HL-60 (cell line): ENCODE measurements around the gene ST13.

Experiments
- POLR2AphosphoS5 ChIP-seq: IDR thresholded peaks from 2 replicates; pipeline ENCODE4 v1.6.1; 2012; ENCODE audit warnings: low read depth
- TF ChIP-seq, protein P1 (sequence below): IDR thresholded peaks from one replicate; pipeline ENCODE4 v1.5.1; 2011; ENCODE audit warnings: low read length, control low read depth, inconsistent platforms; ENCODE audit not compliant: insufficient read depth
- TF ChIP-seq, protein P2 (sequence below): IDR thresholded peaks from 2 replicates; pipeline ENCODE4 v1.6.1; 2012; ENCODE audit warnings: low read depth; ENCODE audit not compliant: insufficient replicate concordance

DNA sequence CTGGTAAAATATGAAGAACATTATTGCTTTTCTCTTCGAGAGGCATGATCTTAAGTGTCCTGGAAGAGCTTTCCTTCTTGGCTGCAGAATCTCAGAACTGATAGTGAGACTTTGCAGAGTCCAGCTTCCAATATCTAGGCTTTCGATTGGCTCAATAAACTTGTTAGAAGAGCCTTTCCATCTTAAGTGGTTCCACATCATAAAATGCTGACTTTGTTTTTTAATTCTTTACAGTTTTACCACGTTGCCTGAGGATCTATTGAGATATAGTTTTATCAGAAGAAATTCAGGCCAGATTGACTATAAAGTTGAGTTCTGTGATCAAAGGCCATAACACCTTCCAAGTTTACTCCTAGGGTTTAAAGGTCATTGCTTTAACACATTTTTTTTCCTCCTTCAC is 21.0 kb upstream of the ST13 start:
- TF ChIP-seq, protein P1, sequence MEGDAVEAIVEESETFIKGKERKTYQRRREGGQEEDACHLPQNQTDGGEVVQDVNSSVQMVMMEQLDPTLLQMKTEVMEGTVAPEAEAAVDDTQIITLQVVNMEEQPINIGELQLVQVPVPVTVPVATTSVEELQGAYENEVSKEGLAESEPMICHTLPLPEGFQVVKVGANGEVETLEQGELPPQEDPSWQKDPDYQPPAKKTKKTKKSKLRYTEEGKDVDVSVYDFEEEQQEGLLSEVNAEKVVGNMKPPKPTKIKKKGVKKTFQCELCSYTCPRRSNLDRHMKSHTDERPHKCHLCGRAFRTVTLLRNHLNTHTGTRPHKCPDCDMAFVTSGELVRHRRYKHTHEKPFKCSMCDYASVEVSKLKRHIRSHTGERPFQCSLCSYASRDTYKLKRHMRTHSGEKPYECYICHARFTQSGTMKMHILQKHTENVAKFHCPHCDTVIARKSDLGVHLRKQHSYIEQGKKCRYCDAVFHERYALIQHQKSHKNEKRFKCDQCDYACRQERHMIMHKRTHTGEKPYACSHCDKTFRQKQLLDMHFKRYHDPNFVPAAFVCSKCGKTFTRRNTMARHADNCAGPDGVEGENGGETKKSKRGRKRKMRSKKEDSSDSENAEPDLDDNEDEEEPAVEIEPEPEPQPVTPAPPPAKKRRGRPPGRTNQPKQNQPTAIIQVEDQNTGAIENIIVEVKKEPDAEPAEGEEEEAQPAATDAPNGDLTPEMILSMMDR: no peak
- TF ChIP-seq POLR2AphosphoS5: no peak
- TF ChIP-seq, protein P2, sequence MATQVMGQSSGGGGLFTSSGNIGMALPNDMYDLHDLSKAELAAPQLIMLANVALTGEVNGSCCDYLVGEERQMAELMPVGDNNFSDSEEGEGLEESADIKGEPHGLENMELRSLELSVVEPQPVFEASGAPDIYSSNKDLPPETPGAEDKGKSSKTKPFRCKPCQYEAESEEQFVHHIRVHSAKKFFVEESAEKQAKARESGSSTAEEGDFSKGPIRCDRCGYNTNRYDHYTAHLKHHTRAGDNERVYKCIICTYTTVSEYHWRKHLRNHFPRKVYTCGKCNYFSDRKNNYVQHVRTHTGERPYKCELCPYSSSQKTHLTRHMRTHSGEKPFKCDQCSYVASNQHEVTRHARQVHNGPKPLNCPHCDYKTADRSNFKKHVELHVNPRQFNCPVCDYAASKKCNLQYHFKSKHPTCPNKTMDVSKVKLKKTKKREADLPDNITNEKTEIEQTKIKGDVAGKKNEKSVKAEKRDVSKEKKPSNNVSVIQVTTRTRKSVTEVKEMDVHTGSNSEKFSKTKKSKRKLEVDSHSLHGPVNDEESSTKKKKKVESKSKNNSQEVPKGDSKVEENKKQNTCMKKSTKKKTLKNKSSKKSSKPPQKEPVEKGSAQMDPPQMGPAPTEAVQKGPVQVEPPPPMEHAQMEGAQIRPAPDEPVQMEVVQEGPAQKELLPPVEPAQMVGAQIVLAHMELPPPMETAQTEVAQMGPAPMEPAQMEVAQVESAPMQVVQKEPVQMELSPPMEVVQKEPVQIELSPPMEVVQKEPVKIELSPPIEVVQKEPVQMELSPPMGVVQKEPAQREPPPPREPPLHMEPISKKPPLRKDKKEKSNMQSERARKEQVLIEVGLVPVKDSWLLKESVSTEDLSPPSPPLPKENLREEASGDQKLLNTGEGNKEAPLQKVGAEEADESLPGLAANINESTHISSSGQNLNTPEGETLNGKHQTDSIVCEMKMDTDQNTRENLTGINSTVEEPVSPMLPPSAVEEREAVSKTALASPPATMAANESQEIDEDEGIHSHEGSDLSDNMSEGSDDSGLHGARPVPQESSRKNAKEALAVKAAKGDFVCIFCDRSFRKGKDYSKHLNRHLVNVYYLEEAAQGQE: no peak
